GM23338 (cell line): ENCODE results near the gene OR51V1. TPM values are rescaled to one million over a fixed set of nuclear protein-coding genes. Genes with fewer than 3 reads are reported as not detected.

Experiments
- ATAC-seq: fragments of 200-7000 bp; cut with Tn5 transposase; 3 replicates; pipeline ENCODE4 v1.9.1; 2020
- DNase-seq: peaks from one replicate; pipeline ENCODE4 v3.0.0-alpha.2; 2015; ENCODE audit warnings: low spot score
- H2AFZ ChIP-seq: fragments of 200-600 bp; sonication (generic); 2 replicates; pipeline ENCODE4 v1.8.0; 2016; ENCODE audit warnings: antibody characterized with exemption, mild to moderate bottlenecking, moderate library complexity
- H3F3A ChIP-seq: fragments of 200-600 bp; sonication (generic); replicated peaks from 2 replicates; pipeline ENCODE4 v1.8.0; 2017; ENCODE audit warnings: antibody characterized with exemption, mixed run types, low read depth
- H3K27ac ChIP-seq: fragments of 200-600 bp; sonication (generic); 2 replicates; pipeline ENCODE4 v1.6.1; 2016; ENCODE audit warnings: low read depth
- H3K27me3 ChIP-seq: fragments of 200-600 bp; sonication (generic); 2 replicates; pipeline ENCODE4 v1.8.0; 2016; ENCODE audit warnings: mild to moderate bottlenecking, mixed run types, moderate library complexity; ENCODE audit not compliant: insufficient read depth
- H3K36me3 ChIP-seq: fragments of 200-600 bp; sonication (generic); 2 replicates; pipeline ENCODE4 v1.8.0; 2016; ENCODE audit warnings: mild to moderate bottlenecking; ENCODE audit not compliant: insufficient read depth
- H3K4me1 ChIP-seq: fragments of 200-600 bp; sonication (generic); 2 replicates; pipeline ENCODE4 v1.8.0; 2016; ENCODE audit warnings: mild to moderate bottlenecking, moderate library complexity; ENCODE audit not compliant: insufficient read depth
- H3K4me2 ChIP-seq: fragments of 200-600 bp; sonication (generic); 2 replicates; pipeline ENCODE4 v1.7.1; 2017; ENCODE audit warnings: mixed run types
- H3K4me3 ChIP-seq: fragments of 200-600 bp; sonication (generic); 2 replicates; pipeline ENCODE4 v1.6.1; 2016; ENCODE audit warnings: mixed run types
- H3K79me2 ChIP-seq: fragments of 200-600 bp; sonication (generic); replicated peaks from 2 replicates; pipeline ENCODE4 v1.8.0; 2017; ENCODE audit warnings: mild to moderate bottlenecking; ENCODE audit not compliant: insufficient read depth
- H3K9me2 ChIP-seq: fragments of 200-600 bp; sonication (generic); 2 replicates; pipeline ENCODE4 v1.8.0; 2017; ENCODE audit not compliant: insufficient read depth
- H4K20me1 ChIP-seq: fragments of 200-600 bp; sonication (generic); replicated peaks from 2 replicates; pipeline ENCODE4 v1.8.0; 2017; ENCODE audit warnings: mild to moderate bottlenecking; ENCODE audit not compliant: insufficient read depth
- H3K27ac Mint-ChIP-seq: 2 replicates; pipeline ENCODE4 v1.8.0; 2020; ENCODE audit warnings: inconsistent platforms, mild to moderate bottlenecking, moderate library complexity, mixed read lengths
- H3K27me3 Mint-ChIP-seq: 3 replicates; pipeline ENCODE4 v1.8.0; 2022; ENCODE audit warnings: low read depth, mild to moderate bottlenecking, moderate library complexity, mixed read lengths, inconsistent platforms; ENCODE audit not compliant: insufficient read depth, poor library complexity
- H3K36me3 Mint-ChIP-seq: 3 replicates; pipeline ENCODE4 v1.8.0; 2021; ENCODE audit warnings: low read depth, mild to moderate bottlenecking, inconsistent platforms, moderate library complexity, mixed read lengths
- H3K4me1 Mint-ChIP-seq: 3 replicates; pipeline ENCODE4 v1.8.0; 2020; ENCODE audit warnings: mild to moderate bottlenecking, inconsistent platforms, mixed read lengths
- H3K4me3 Mint-ChIP-seq: 3 replicates; pipeline ENCODE4 v1.8.0; 2021; ENCODE audit warnings: moderate library complexity, mild to moderate bottlenecking, inconsistent platforms, mixed read lengths
- H3K9me3 Mint-ChIP-seq: 3 replicates; pipeline ENCODE4 v1.8.0; 2020; ENCODE audit warnings: moderate library complexity, mild to moderate bottlenecking, inconsistent platforms, mixed read lengths
- ETS1 ChIP-seq: IDR thresholded peaks from 2 replicates; pipeline ENCODE4 v1.6.1; 2016; ENCODE audit warnings: antibody characterized with exemption
- EZH2 ChIP-seq: fragments of 200-600 bp; sonication (generic); IDR thresholded peaks from one replicate; pipeline ENCODE4 v1.8.0; 2017; ENCODE audit warnings: antibody characterized with exemption, mild to moderate bottlenecking, low read depth; ENCODE audit not compliant: unreplicated experiment
- EZH2phosphoT487 ChIP-seq: fragments of 200-600 bp; sonication (generic); IDR thresholded peaks from one replicate; pipeline ENCODE4 v1.8.1; 2018; ENCODE audit warnings: antibody characterized with exemption; ENCODE audit not compliant: unreplicated experiment
- JUNB ChIP-seq: IDR thresholded peaks from one replicate; pipeline ENCODE4 v1.6.1; 2016; ENCODE audit warnings: antibody characterized with exemption; ENCODE audit not compliant: unreplicated experiment
- NANOG ChIP-seq: IDR thresholded peaks from 2 replicates; pipeline ENCODE4 v1.6.1; 2016; ENCODE audit warnings: antibody characterized with exemption, borderline replicate concordance
- REST ChIP-seq: IDR thresholded peaks from one replicate; pipeline ENCODE4 v1.6.1; 2018; ENCODE audit warnings: antibody characterized with exemption; ENCODE audit not compliant: unreplicated experiment
- STAT1 ChIP-seq: IDR thresholded peaks from one replicate; pipeline ENCODE4 v1.6.1; 2016; ENCODE audit warnings: antibody characterized with exemption; ENCODE audit not compliant: unreplicated experiment
- ZNF331 ChIP-seq: fragments of 250-450 bp; sonication (Bioruptor Pico); IDR thresholded peaks from 2 replicates; pipeline ENCODE4 v1.5.0; 2020; ENCODE audit warnings: low read depth, mild to moderate bottlenecking, moderate library complexity
- ZNF462 ChIP-seq: fragments of 250-450 bp; sonication (Bioruptor Pico); IDR thresholded peaks from 2 replicates; pipeline ENCODE4 v1.5.0; 2020; ENCODE audit warnings: mild to moderate bottlenecking, moderate library complexity
- polyA plus RNA-seq: library from polyadenylated mRNA; unstranded; fragments of >200 nt; fragmentation: Nextera tagmentation; extraction: Ambion mirVana; gene quantifications from 2 replicates; pipeline ENCODE4 v1.2.1, GENCODE V29; 2016
- total RNA-seq: library from RNA; depleted of rRNA; stranded (reverse); fragments of >200 nt; shearing (Covaris generic); gene quantifications from 2 replicates; pipeline ENCODE4 v1.2.3, GENCODE V29; 2014

OR51V1 gene
- total and polyA plus RNA-seq, 2 experiments from 2014 or later: not detected

- TF ChIP-seq ETS1: no peak
- no peak for TF ChIP-seq EZH2
- no peak for TF ChIP-seq STAT1
- TF ChIP-seq NANOG: no peak
- TF ChIP-seq ZNF331: no peak
- no peak for TF ChIP-seq REST
- no peak for TF ChIP-seq JUNB
These were observed 41.7 kb upstream of the OR51V1 start (continued) for GRCh38 chr11:5242208-5242607.

GRCh38 chr11:5241458-5241857 is 41.0 kb upstream of the OR51V1 start:
- Histone ChIP-seq H3K4me3 (no peak overlapping the region), H2AFZ (no peak overlapping the region), H3K27ac (no peak overlapping the region), H3K4me1 (no peaks in the 10 kb centered on the region), H3F3A (no peaks in the 10 kb centered on the region), H4K20me1 (no peaks in the 10 kb centered on the region), H3K36me3 (no peaks in the 10 kb centered on the region), H3K4me2 (no peak overlapping the region), H3K79me2 (no peaks in the 10 kb centered on the region), H3K9me2 (0 out of 2 replicates have a peak, but pooled peaks cover 2% of the 10 kb centered on the region), H3K27me3 (no peaks in the 10 kb centered on the region)
- H3K27me3 Mint-ChIP-seq: peaks cover 7% of the 10 kb centered on the region
- H3K36me3 Mint-ChIP-seq: no peaks in the 10 kb centered on the region
- no peak overlapping the region for H3K27ac Mint-ChIP-seq
- H3K4me1 Mint-ChIP-seq: no peaks in the 10 kb centered on the region
- DNase-seq (no peak), ATAC-seq (no peak)
- no peak overlapping the region for H3K4me3 Mint-ChIP-seq
- TF ChIP-seq EZH2phosphoT487: no peak
- TF ChIP-seq ZNF331: no peak
- no peak for TF ChIP-seq STAT1
- no peak for TF ChIP-seq ZNF462 (CRISPR knock-in tag)
- no peaks in the 10 kb centered on the region for H3K9me3 Mint-ChIP-seq
